Transverse colon (tissue), 4 donors: ENCODE measurements around the gene LPIN3.

Experiments used
- CTCF ChIP-seq, 5 experiments: fragments of 200-600 bp in 3 of 5; fragments of 450-650 bp in 2 of 5; sonication (generic) in 3 of 5; IDR thresholded peaks; 1 replicate in 2 of 5; 2 replicates in 3 of 5; pipeline ENCODE4 v1.5.1; 2016 to 2017; ENCODE audit warnings: antibody characterized with exemption in 5 of 5, inconsistent platforms in 3 of 5, mild to moderate bottlenecking in 2 of 5, moderate library complexity in 1 of 5
- EP300 ChIP-seq: sonication (generic); formaldehyde crosslinking; IDR thresholded peaks from one replicate; pipeline ENCODE4 v1.6.1; 2017; ENCODE audit warnings: antibody characterized with exemption, low read depth
- POLR2A ChIP-seq: fragments of 450-650 bp; IDR thresholded peaks from one replicate; pipeline ENCODE4 v1.6.1; 2016; ENCODE audit warnings: antibody characterized with exemption, mild to moderate bottlenecking, moderate library complexity
- POLR2AphosphoS5 ChIP-seq, 3 donors: sonication (generic); formaldehyde crosslinking; IDR thresholded peaks; one replicate each; pipeline ENCODE4 v1.6.1; 2016; ENCODE audit warnings: antibody characterized with exemption in 3 of 3

- TF ChIP-seq POLR2AphosphoS5 (IDR thresholded peaks at IDR 0.05): no peak
- no peak for TF ChIP-seq CTCF (IDR thresholded peaks at IDR 0.05)
- no peak for TF ChIP-seq POLR2A
- TF ChIP-seq EP300: no peak
These were observed 24.5 kb downstream of the LPIN3 start for GRCh38 chr20:41364967-41365765.
